Measurements from ENCODE around the gene MATN4. TPM values are rescaled to one million over a fixed set of nuclear protein-coding genes. Genes with fewer than 3 reads are reported as not detected.
A peak's percentile ranks its signal among the peaks of the same experiment; 100 is the strongest.

MATN4 gene
- total RNA-seq, 1 donor from 2014 or later, result 0.75 TPM

GRCh38 chr20:45329497-45330319 lies 21.6 kb upstream of the MATN4 start:
- Mint-ChIP-seq H3K9me3 (no peaks in the 10 kb centered on the region), H3K4me3 (no peak overlapping the region), H3K27ac (no peak overlapping the region), H3K27me3 (no peaks in the 10 kb centered on the region), H3K36me3 (peaks cover 12% of the 10 kb centered on the region), H3K4me1 (ENCODE audit: unreplicated experiment) (no peaks in the 10 kb centered on the region)
- TF ChIP-seq CTCF (conservative IDR thresholded peaks at IDR 0.05), result no peak
- DNase-seq (ENCODE audit: extremely low spot score, unreplicated experiment), result no peak

GRCh38 chr20:45328451-45328850 lies 20.4 kb upstream of the MATN4 start:
- Mint-ChIP-seq H3K27me3 (no peaks in the 10 kb centered on the region), H3K36me3 (peaks cover 12% of the 10 kb centered on the region), H3K9me3 (no peaks in the 10 kb centered on the region), H3K4me1 (ENCODE audit: unreplicated experiment) (no peaks in the 10 kb centered on the region), H3K27ac (no peak overlapping the region), H3K4me3 (no peak overlapping the region)
- TF ChIP-seq CTCF (conservative IDR thresholded peaks at IDR 0.05), result no peak
- no peak for DNase-seq (ENCODE audit: extremely low spot score, unreplicated experiment)

GRCh38 chr20:45325371-45325770 lies 17.3 kb upstream of the MATN4 start:
- Mint-ChIP-seq H3K4me1 (ENCODE audit: unreplicated experiment) (no peaks in the 10 kb centered on the region), H3K9me3 (no peaks in the 10 kb centered on the region), H3K36me3 (peaks cover 7% of the 10 kb centered on the region), H3K27ac (no peak overlapping the region), H3K27me3 (no peaks in the 10 kb centered on the region), H3K4me3 (no peak overlapping the region)
- no peak for TF ChIP-seq CTCF (conservative IDR thresholded peaks at IDR 0.05)
- no peak for DNase-seq (ENCODE audit: extremely low spot score, unreplicated experiment)

GRCh38 chr20:45323731-45324130 lies 15.6 kb upstream of the MATN4 start:
- Mint-ChIP-seq H3K4me1 (ENCODE audit: unreplicated experiment) (peaks cover 4% of the 10 kb centered on the region), H3K9me3 (no peaks in the 10 kb centered on the region), H3K36me3 (peaks cover 3% of the 10 kb centered on the region), H3K27me3 (peaks cover 4% of the 10 kb centered on the region), H3K27ac (peak overlapping the region; percentile 46), H3K4me3 (no peak overlapping the region)
- DNase-seq (ENCODE audit: extremely low spot score, unreplicated experiment), result no peak
- no peak for TF ChIP-seq CTCF (conservative IDR thresholded peaks at IDR 0.05)

GRCh38 chr20:45322952-45323383 lies 14.9 kb upstream of the MATN4 start:
- no peak for DNase-seq (ENCODE audit: extremely low spot score, unreplicated experiment)
- H3K4me1 Mint-ChIP-seq (ENCODE audit: unreplicated experiment), result peaks cover 4% of the 10 kb centered on the region
- TF ChIP-seq CTCF (conservative IDR thresholded peaks at IDR 0.05), result no peak
- H3K27me3 Mint-ChIP-seq, result peaks cover 4% of the 10 kb centered on the region
- H3K9me3 Mint-ChIP-seq, result no peaks in the 10 kb centered on the region
- H3K27ac Mint-ChIP-seq, result no peak overlapping the region
- H3K36me3 Mint-ChIP-seq, result peaks cover 2% of the 10 kb centered on the region
- H3K4me3 Mint-ChIP-seq, result no peak overlapping the region
